ENCODE measurements around the gene SERBP1.

GRCh38 chr1:67451356-67451755 lies 21.2 kb upstream of the SERBP1 start:
- no peak for TF ChIP-seq EP300 (IDR thresholded peaks at IDR 0.05)
- TF ChIP-seq, protein P1, sequence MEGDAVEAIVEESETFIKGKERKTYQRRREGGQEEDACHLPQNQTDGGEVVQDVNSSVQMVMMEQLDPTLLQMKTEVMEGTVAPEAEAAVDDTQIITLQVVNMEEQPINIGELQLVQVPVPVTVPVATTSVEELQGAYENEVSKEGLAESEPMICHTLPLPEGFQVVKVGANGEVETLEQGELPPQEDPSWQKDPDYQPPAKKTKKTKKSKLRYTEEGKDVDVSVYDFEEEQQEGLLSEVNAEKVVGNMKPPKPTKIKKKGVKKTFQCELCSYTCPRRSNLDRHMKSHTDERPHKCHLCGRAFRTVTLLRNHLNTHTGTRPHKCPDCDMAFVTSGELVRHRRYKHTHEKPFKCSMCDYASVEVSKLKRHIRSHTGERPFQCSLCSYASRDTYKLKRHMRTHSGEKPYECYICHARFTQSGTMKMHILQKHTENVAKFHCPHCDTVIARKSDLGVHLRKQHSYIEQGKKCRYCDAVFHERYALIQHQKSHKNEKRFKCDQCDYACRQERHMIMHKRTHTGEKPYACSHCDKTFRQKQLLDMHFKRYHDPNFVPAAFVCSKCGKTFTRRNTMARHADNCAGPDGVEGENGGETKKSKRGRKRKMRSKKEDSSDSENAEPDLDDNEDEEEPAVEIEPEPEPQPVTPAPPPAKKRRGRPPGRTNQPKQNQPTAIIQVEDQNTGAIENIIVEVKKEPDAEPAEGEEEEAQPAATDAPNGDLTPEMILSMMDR (IDR thresholded peaks at IDR 0.05) = no peak
- TF ChIP-seq POLR2A (IDR thresholded peaks at IDR 0.05) = no peak
- TF ChIP-seq POLR2AphosphoS5 (IDR thresholded peaks at IDR 0.05) = no peak
